SK-N-SH treated with all-trans-retinoic acid at 6 μM for 48 hours (cell line): ENCODE measurements around the gene CXCL5.

Experiments used
- ARNTL ChIP-seq: fragments of 450-650 bp; formaldehyde crosslinking; IDR thresholded peaks from 2 replicates; pipeline ENCODE4 v1.5.0; 2020; ENCODE audit warnings: low read depth, mild to moderate bottlenecking, moderate library complexity, borderline replicate concordance
- ISL1 ChIP-seq: fragments of 250-450 bp; sonication (Bioruptor Pico); IDR thresholded peaks from 2 replicates; pipeline ENCODE4 v2.1.2; 2022; ENCODE audit warnings: mild to moderate bottlenecking, moderate library complexity
- PATZ1 ChIP-seq: fragments of 250-450 bp; sonication (Bioruptor Pico); IDR thresholded peaks from 2 replicates; pipeline ENCODE4 v1.8.0; 2020; ENCODE audit warnings: mild to moderate bottlenecking, moderate library complexity, borderline replicate concordance
- RARB ChIP-seq: fragments of 250-450 bp; sonication (Bioruptor Pico); IDR thresholded peaks from 2 replicates; pipeline ENCODE4 v1.8.0; 2021; ENCODE audit warnings: mild to moderate bottlenecking, moderate library complexity
- TCF4 ChIP-seq: fragments of 250-450 bp; sonication (Bioruptor Pico); IDR thresholded peaks from 2 replicates; pipeline ENCODE4 v1.8.0; 2021; ENCODE audit warnings: mild to moderate bottlenecking, moderate library complexity, borderline replicate concordance
- ZC3H10 ChIP-seq: fragments of 250-450 bp; sonication (Bioruptor Pico); IDR thresholded peaks from 2 replicates; pipeline ENCODE4 v1.5.1; 2021; ENCODE audit warnings: mild to moderate bottlenecking, moderate library complexity
- ZFP3 ChIP-seq: fragments of 250-450 bp; sonication (Bioruptor Pico); IDR thresholded peaks from 2 replicates; pipeline ENCODE4 v1.5.0; 2020; ENCODE audit warnings: mild to moderate bottlenecking, moderate library complexity

DNA sequence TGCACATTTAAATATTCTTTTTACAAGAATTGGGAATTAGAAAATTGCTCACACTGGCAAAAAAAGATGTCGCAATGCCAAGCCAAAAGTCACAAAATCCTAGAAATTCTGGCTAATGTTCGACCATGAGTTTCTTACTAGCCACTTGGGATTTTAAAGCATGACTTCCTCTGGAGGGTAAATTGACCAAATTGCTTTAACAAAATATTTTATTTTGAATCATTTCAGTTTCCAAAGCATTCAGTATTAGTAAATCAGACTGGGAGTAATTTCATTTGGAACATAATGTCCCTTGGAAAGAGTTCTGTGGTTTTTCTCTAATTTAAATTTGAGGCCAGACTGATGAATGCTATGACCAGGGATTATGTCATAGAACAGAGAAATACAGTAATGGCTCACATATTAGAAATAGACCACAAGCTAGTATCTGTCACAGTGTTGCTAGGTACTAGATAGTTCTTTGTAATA lies 7.6 kb upstream of the CXCL5 start:
- no peak for TF ChIP-seq ARNTL
- TF ChIP-seq ZC3H10 (CRISPR knock-in tag): no peak
- no peak for TF ChIP-seq ISL1
- no peak for TF ChIP-seq TCF4
- no peak for TF ChIP-seq PATZ1
- no peak for TF ChIP-seq RARB (CRISPR knock-in tag)
- TF ChIP-seq ZFP3 (CRISPR knock-in tag): no peak
